OCI-LY1 (cell line): Measurements from ENCODE around the gene H1-8.

Experiments used
- EZH2 ChIP-seq: fragments of 200-600 bp; sonication (generic), shearing (Covaris generic); IDR thresholded peaks from 2 replicates; pipeline ENCODE4 v1.8.0; 2017; ENCODE audit warnings: borderline replicate concordance, mixed run types, mild to moderate bottlenecking, antibody characterized with exemption, low read length, moderate library complexity, mixed read lengths
- TF ChIP-seq, protein P1 (sequence below): fragments of 200-600 bp; sonication (generic), shearing (Covaris generic); IDR thresholded peaks from 2 replicates; pipeline ENCODE4 v1.5.1; 2017; ENCODE audit warnings: mild to moderate bottlenecking, antibody characterized with exemption, low read length, moderate library complexity, mixed read lengths

DNA sequence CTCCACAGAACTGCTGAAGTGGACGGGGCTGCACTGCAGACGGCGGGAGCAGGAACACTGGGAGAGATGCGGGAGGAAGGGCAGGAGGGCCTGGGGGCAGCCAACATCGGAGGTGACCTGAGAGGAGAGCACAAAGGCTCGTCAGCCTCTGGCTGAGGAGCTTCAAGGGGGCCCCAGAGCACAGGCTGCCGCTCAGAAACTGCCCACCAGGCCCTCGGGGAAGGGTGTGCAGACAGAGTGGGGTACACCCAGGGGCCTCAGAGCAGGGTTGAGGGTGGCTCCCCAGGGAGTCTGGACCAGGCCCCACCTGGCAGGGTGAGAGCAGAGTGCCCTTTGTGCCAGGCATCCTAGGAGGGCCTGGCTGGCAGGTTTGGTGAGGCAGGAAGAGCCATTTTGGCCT is 29.3 kb upstream of the H1-8 start:
- TF ChIP-seq EZH2, result no peak
- TF ChIP-seq, protein P1, sequence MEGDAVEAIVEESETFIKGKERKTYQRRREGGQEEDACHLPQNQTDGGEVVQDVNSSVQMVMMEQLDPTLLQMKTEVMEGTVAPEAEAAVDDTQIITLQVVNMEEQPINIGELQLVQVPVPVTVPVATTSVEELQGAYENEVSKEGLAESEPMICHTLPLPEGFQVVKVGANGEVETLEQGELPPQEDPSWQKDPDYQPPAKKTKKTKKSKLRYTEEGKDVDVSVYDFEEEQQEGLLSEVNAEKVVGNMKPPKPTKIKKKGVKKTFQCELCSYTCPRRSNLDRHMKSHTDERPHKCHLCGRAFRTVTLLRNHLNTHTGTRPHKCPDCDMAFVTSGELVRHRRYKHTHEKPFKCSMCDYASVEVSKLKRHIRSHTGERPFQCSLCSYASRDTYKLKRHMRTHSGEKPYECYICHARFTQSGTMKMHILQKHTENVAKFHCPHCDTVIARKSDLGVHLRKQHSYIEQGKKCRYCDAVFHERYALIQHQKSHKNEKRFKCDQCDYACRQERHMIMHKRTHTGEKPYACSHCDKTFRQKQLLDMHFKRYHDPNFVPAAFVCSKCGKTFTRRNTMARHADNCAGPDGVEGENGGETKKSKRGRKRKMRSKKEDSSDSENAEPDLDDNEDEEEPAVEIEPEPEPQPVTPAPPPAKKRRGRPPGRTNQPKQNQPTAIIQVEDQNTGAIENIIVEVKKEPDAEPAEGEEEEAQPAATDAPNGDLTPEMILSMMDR, result no peak
